Activated T-cell treated with anti-CD3 and anti-CD28 coated beads for 4 hours (primary cell): ENCODE measurements around the gene NAT9.

ENCODE experiments used
- DNase-seq: peaks from one replicate; pipeline ENCODE4 v3.0.0-alpha.2; 2020

The NAT9 gene

DNA sequence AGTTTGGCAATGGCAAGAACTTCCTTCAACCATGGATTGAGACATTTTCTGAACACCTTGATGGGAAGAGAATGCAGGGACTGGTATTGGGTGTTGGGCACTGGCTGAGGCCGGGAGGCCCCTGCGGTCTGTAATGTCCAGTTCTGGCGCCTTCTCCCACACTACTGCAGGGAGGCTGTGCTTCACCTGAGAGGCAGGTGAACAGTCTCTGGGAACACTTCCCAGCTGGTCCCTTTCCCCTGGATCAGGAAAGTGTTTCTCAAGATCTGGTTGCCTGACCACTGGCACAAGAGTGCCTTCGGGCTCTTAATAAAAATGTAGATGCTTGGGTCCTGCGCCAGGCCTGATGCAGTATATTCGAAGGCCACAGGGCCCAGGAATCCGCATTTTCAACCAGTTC lies 28.5 kb upstream of the NAT9 start:
- no peak for DNase-seq

DNA sequence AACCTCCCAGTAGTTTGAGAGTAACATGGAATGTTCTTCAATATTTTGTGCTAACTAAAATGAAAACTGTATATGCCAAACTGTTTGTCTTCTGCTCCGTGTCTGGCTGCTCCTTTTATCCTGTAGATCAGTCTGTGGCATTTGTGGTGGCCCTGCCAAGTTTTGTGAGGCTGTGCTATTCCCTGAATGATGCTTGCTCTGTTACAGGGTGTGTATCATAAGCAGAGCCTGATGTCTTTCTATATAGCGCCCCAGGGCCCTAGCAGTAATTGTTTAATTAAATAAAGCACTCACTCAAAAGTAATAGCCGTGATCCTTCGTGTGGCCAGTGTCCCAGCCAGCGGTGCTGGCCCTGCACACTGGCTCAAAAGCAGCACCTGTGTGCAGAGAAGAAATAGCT lies 27.8 kb upstream of the NAT9 start:
- no peak for DNase-seq

DNA sequence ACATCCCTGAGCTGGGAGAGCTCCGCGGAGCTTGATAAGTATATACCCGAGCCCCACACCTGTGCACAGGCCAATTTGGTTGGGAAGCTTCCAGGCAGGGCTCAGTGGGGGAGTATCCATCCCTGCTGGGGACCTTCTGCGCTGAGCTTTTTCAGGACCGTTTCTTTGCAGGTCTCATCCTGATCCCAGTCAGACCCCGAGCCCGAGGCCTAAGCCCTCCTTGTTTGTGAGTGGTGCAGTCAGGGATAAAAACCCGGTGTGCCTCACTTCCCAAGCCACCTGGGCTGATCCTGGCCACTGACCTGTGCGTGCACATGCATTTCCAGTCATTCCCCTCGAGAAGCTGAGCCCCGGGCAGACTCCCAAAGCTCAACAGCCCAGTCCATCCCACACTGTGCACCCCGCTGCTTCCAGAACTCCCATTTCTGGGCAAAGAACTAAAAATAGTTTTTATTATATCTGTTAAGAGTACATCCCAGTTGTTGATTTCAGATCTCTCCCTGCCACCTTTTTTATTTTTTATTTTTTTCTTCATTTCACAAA lies 27.3 kb upstream of the NAT9 start:
- no peak for DNase-seq

DNA sequence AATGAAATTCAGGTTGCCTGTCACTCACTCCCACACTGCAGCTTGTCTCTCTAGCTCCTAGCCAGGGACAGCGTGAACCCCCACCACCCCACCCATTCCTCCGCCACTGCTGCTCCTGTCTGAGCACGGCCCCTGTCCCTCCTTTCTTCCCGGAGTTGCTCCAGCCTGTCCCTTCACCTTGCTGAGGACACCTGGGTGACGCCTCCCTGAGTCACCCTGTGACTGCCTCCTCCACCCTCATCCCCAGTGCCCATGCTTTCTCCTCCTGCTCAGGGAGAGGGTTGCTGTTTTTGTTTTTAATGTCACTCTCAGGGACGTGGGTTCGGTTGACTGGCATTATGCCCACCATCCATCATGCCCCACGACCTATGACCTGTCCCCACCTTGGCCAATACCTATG lies 25.8 kb upstream of the NAT9 start:
- no peak for DNase-seq

DNA sequence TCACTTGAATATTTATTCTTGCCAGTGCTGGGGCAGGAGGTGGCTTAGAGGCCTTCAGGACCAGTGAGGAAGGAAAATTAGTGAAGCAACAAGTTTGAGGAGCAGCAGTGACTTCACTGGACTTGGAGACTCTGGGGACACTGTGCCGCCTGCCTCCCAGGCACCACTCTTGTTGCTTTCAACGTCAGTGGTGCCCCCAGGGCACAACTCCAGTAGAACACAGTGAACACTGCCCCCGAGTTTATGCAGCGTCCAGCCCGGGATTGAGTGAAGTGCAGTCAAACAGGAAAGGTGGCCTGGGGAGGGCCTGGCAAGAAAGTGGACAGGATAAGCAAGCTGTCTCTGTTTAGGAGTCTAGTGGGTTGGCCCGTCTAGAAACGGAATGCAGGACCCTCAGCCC lies 24.4 kb upstream of the NAT9 start:
- no peak for DNase-seq

DNA sequence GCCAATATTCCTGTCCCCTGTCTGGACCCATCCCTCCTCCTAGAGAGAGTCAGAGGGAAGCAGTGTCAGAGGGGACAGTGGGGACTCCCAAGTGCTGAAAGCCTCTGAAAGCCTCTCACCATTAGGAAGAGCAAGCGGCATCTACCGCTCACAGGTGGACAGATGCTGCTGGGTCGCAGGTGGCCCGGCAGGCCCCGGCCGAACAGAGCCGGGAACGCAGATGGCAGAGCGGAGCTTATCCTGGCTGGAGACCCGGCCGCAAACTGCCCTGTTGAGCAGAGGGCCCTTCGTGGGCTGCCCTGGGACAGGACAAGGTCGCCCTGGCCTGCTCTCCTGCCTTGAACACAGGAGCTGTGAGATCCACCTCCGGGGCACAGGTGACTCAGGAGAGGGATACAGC lies 23.0 kb upstream of the NAT9 start:
- DNase-seq = no peak

DNA sequence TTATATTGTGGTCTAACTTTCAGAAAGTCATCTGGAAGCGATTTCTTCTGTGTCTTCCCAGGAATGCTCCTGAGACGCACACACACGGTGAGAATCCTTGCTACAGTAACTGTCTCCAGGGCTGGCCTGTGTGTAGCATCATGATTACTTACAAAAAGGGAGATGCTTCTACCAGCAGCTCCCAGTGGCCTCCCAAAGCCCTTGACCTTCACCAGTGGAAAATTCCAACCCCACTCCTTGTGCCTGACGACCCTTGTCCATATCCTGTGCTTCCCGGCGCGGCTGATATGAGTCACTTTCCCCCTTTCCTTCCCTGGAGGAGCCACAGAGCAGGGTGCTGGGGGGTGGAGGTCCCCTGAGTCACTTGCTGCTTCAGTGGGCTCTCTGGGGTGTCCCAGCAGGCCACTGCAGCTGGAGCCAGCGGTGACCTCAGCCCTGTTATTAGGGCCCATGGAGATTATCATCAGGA lies 22.1 kb upstream of the NAT9 start:
- DNase-seq = no peak

DNA sequence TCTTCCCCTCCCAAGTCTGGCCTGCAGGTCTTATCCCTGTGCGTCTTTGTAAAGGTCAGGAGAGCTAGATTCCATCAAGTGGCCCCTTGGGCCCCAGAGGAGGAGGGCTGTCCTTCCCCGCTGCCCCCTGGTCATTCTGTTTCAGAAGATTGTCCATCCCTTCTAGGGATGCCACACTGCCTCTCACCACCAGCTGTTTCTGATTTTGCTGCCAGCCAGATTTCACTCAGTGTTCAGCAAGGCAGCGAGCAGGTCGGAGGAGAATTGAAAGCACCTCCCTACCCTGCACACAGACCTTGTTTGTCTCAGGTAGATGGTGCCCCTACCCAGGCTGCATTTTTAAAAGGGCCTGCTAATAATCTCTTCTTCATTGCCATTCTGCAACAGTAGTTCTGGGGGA lies 21.7 kb upstream of the NAT9 start:
- no peak for DNase-seq

DNA sequence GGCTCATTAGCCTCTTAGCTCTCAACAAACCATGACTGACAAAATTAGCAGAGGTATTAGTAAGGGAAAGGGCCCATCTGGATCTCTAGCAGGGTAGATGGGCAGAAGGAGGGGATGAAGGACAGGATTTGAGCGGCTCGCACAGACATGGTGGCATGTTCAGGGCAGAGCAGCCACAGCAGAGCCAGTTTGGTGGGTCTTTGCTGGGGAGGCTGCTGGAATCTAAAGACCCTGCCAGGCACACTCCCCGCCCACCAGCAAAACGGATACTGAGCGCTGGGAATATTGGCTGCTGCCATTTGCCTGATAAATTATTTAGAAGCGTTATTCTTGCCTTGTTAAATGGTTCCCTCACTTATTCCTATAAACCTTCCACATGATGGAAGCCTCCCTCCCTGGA lies 20.7 kb upstream of the NAT9 start:
- no peak for DNase-seq

DNA sequence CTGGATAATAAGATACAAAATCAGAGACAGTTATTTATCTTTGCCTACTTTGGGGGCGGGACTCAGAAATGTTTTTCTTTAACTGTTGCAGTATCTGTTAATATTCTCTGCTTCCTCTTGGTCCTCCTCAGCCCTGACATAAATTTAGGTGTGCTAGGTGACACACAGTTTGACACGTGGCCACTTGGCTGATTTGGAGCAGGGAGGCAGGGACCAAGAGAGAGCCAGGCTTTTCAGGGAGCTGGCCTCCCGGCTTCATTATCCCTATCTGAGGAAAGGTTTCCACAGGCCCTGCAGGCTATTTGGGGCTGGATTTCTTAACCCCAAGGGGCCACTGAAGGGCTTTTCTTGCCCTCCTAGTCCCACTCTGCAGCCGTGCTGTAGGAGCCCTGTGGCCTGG lies 20.1 kb upstream of the NAT9 start:
- DNase-seq = no peak

DNA sequence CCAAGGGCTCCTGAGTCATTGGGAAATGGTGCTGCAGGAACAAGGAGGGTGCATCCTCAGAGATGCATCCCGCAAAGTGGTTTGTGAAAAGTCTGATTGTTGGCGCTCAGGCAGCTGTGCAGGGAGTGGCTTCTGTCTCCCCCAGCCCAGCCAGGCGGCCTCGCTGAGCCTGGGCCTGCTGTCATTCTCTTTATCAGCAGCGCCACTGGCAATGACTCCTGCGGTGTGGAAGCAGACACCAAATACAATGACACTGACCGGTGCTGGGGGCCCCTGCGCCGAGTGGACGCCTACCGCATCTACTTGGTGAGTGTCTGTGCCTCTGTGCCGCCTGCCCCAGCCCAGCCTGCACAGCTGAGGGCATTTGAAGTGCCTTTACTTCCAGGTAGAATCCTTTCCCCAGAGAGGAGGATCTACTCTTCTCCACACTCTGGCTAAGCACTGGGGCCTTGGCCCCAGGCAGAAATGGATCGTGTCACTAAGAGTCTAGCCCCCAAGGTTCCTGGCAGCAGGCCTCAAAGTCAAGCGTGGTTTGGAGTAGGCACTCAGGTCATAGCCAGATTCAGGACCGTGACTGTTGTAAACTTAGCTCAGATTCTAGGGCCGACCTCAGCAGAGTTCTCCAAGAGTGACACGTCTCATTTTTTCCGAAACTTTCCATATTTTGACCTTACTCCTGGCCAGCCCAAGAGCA lies 19.3 kb upstream of the NAT9 start:
- DNase-seq = no peak

DNA sequence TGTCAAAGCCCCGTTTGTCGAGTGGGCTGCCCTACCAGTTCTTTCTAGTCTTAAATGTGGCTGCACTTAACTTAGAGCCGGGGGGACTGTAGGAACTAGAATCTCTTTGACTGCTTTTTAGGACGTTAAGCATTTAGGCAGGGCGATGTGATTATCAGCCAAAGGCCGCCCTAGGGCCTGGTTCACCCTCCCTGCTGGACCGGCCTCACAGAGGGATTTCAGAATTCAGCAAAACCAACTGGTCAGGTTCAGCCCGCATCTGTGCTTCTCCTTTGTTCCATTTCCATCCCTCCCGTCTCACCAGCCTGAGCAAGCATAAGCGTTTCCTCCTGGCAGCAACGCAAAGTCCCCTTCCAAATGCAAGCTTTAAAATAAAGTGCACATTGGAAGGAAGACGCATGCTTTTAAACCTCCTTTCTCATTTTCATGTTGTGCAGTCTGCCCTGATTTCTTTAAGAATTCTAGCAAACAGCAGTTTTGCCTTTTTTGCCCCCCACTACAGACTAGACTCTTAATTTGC lies 16.5 kb upstream of the NAT9 start:
- no peak for DNase-seq

DNA sequence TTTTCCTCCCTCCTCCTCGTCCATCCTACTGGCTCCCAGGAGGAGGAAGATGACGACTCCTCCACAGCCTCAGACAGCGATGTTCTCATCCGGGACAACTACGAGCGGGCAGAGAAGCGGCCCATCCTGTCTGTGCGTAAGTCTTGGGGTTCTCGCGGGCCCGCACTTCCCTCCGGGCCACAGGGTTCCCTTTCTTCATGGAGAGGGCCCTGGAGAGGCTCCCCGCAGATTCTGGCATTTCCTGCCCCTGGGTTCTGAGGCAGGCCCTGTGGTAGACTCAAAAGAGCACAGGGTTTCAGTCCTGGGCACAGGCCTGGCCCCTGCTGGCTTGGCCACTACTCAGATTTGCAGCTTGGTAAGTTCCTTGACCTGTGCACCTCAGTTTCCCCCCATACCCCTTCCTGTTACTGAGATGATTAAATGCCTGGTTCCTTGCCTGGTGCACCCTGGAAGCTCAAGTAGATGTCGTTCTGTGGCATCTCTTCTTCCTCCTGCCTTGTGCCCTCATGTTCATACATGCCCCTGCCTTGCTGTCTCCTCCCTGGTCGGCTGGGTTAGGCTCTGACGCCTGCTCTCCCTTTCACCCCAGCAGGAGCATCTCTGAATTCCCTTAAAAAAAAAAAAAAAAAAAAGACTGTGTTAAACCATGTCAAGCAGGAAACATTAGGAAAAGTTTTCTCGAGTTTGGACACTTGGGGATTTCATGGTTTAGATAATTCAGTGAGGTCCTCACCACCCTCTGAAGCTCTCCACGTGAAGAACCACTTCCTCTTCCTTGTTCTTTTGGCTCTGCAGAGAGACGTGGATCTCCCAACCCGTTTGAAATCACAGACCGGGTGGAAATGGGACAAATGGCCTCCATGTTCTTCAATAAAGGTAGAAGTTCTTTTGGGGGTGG lies 14.3 kb upstream of the NAT9 start:
- no peak for DNase-seq

DNA sequence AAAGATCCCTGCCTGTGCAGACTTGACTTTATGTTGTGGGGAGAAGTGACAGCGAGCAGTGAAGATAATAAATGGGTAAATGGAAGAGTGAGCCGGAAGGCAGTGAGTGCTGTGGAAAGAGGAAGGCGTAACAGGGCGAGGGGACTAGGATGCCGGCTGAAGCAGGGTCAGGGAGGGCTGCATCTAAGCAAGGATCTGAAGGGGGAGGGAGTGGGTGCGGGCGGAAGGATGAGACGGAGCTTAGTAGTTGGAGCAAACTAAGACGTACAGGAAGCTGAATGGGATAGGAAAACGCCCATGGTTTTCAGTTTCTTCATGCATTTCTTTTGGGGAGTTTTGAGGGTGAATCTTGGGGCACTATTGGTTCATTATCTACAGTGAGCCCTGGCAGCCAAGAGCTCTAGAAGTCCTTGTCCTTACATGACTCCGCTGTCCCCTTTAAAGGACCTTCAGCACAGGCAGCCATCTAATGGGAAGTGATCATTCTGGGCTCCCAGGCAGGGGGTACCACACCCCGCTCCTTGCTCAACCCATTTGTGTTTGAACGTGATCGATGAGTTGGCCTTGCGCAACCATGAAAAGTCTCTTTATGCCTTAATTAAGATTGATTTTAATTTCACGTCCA lies 10.4 kb upstream of the NAT9 start:
- no peak for DNase-seq

DNA sequence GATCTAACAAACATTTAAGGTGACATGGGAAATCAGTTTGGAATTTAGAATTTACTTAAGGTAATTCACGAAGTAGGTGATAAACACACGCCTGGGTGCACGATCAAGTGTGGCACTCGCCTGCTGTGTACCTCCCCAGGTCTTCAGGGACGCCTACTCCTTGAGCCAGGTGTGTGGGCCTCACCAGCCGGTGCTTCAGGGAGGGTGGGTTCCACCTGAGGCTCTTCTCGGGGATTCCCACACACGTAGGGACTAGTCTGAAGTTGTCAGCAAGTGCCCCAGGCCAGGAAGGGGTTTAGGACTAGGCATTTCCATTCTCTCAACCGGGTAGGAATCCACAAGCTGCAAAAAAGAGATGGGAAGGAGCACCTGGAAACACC lies 9.8 kb upstream of the NAT9 start:
- no peak for DNase-seq

DNA sequence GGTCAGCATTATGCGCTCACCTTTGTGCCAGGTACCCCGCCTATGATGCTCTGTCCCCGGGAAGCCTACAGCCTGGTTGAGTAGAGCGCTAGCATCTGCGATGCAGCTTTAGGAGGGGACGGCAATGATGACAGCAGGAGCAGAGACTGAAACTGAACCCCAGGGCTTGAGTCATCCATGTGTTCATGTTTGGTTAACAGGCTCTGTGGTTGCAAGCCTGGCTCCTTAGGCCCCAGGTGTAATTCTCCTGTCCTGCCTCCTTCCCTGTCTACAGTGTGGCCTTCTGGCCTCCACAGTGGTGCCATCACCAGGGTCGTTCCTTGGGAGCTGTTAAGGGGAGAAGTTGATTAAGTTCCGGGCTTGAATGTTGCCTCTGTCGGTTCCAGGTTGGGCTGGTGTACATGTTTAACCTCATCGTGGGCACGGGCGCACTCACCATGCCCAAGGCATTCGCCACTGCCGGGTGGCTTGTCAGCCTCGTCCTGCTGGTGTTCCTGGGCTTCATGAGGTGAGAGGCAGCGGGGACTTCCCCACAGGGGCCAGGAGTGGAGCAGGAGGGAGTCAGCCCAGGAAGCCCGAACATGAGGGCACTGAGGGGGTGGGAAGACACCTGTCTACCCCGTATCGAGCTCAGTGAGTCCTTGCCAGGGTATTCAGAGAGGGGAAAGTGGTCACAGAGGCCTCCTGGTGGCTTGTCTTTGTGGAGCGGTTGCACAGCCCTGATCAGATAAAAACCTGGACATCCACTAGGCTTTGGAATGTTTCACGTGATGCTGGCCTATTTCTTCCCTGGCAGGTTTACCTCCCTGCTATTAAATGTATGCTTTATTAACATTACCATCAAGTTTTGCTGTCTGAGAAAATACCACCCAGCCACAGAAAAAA lies 9.2 kb upstream of the NAT9 start:
- DNase-seq = no peak

DNA sequence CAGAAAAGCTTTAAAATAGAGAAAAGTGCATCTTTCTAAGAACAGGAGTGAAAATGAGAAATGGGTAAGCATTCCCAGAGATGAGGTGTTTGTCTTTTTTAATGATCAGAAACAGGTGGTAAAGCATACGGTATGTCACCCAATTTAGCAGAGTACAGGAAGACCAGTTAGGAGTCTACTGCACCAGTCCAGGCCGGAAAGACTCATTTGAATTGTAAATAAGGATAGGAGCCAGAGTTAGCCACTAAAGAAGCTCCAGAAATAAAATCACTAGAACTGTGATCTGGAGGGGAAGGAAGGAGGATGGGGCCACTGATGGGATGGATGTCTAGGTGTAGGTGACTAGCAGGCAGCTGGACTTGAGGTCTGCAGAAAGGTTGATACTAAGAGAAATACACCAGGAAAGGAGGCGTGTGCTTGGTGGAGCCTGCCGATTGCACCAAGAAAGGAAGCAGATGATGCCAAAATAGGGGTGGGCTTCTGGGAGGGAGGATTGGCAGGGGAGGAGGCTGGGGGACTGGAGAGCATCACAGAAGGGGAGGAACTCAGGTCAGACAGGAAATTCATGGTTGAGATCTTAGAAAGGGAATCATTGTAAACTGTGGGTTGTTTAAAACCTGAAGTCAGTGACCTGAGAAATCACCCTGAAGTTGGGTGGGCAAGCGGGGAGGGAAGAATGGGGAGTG lies 8.1 kb upstream of the NAT9 start:
- DNase-seq = no peak

DNA sequence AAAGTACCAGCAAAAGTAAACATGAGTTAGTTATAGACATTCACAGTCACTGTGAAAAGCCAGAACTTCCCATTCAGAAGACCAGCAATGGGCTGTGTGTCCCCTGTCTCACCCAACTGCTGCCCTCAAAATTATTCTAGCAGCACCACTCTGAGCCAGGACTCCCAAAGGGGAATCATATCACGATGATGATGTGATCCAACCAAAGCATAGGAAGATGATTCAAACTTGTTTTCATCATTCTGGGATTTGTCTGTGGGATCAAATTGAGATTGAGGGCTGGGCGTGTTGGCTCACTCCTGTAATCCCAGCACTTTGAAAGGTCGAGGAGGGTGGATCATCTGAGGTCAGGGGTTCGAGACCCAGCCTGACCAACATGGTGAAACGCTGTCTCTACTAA lies 6.4 kb upstream of the NAT9 start:
- no peak for DNase-seq

DNA sequence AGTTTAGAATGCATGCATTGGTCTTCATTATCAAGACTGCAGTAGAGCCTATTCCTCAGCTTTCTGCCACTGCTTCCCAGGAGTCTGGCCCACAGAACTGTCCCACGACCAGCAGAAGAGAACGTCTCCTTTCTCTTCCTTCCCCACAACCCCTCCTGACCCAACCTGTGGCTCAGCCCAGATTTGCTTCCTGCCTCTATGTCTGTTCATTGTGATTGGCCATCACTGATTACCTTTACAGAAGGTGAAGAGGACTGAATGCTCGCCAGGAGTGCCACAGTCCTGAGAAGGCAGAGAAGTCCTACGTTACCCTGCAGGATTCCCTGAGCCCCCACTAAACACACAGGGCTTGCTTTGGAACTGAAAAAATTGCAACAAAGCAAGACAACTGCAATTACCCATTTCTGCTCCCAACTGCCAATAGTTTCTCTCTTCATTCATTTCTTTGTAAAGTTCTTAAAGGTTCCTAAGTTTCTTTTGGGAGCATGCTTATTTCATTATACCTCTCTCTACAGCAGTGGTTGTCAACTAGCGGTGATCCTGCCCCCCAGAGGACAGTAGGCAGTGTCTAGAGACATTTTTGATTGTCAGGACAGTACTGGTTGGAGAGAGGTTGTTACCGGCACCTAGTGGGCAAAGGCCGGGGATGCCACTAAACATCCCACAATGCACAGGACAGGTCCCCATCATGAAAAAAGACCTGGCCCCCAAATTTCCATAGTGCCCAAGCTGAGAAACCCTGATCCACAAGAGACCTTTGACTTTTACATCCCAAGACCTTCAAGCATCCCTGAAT lies 4.5 kb upstream of the NAT9 start:
- DNase-seq = no peak

DNA sequence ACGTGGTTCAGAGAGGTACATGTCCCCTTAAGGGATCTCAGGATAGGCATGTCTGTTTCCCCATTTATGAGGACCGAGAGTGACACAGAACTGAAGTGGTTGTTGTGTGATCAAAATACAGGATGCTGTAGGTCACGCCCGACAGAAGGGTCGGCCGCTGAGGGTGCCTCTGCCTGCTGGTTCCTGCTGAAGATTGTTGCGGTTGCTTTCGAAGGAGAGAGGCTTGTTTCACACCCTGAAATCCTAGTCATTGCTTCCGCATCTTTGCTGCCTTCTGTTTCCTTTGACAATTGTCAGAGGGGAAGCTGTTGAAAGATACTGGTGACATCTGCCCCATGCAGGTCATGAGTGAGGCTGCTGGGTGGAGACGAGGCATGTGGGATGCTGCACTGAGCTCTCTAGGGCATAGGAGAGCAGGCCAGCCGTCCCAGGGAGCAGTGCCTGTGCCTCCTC lies 3.8 kb upstream of the NAT9 start:
- no peak for DNase-seq

DNA sequence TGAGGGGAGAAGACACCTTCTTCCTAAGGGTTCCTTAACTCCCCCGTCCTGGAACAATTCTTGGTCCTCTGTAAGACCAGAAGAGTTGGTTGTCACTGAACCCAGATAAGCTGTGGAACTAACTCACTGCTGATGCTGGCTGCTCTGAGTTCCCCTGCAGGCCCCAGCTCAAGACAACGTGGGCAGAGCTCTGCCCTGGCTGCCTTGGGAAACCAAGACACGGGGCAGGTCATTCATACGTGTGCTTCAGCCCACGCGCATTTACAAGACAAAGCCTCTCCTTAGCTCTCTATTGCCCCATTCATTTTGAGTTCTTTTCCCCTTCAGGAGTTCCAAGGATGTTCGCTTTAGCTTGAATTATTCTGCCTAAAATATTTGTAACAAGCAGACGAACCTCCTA lies 3.4 kb upstream of the NAT9 start:
- no peak for DNase-seq
